Ureter (tissue), 1 donor: Measurements from ENCODE around the gene HCK. TPM values are rescaled to one million over a fixed set of nuclear protein-coding genes. Genes with fewer than 3 reads are reported as not detected.
A peak's percentile ranks its signal among the peaks of the same experiment; 100 is the strongest.

ENCODE experiments used
- DNase-seq: peaks from one replicate; pipeline ENCODE4 v3.0.0-alpha.2; 2020; ENCODE audit warnings: low spot score
- total RNA-seq: library from RNA; stranded (reverse); gene quantifications from one replicate; pipeline ENCODE4 v1.2.4, GENCODE V29; 2023
- donor health status: DM: yes; HTN: yes; CAD: no.

The HCK gene
- total RNA-seq, 1 donor from 2014 or later, result 6.1 TPM

GRCh38 chr20:32057656-32058184 lies 5.7 kb downstream of the HCK start:
- DNase-seq, result no peak

- DNase-seq, result no peak
Observed at GRCh38 chr20:32059189-32059588, 7.1 kb downstream of the HCK start.

- peak; percentile 48 for DNase-seq
Observed at GRCh38 chr20:32062776-32063170, 10.7 kb downstream of the HCK start.

- no peak for DNase-seq
Observed at GRCh38 chr20:32063695-32064094, 11.7 kb downstream of the HCK start.

- no peak for DNase-seq
Observed at GRCh38 chr20:32064667-32065066, 12.6 kb downstream of the HCK start.

- DNase-seq, result no peak
Observed at GRCh38 chr20:32067234-32067821, 15.3 kb downstream of the HCK start.

- DNase-seq, result no peak
Observed at GRCh38 chr20:32068174-32068573, 16.1 kb downstream of the HCK start.

- no peak for DNase-seq
Observed at GRCh38 chr20:32069711-32070110, 17.7 kb downstream of the HCK start.

GRCh38 chr20:32070282-32070681 lies 18.2 kb downstream of the HCK start:
- DNase-seq, result no peak

GRCh38 chr20:32070690-32071213 lies 18.7 kb downstream of the HCK start:
- no peak for DNase-seq

GRCh38 chr20:32071395-32072167 lies 19.5 kb downstream of the HCK start:
- DNase-seq, result no peak

GRCh38 chr20:32072168-32072750 lies 20.2 kb downstream of the HCK start:
- DNase-seq, result no peak

- DNase-seq, result no peak
Observed at GRCh38 chr20:32075534-32075933, 23.5 kb downstream of the HCK start.

- DNase-seq, result no peak
Observed at GRCh38 chr20:32077190-32077589, 25.1 kb downstream of the HCK start.

- no peak for DNase-seq
Observed at GRCh38 chr20:32078322-32078721, 26.3 kb downstream of the HCK start.

GRCh38 chr20:32078791-32079190 lies 26.7 kb downstream of the HCK start:
- no peak for DNase-seq

GRCh38 chr20:32079655-32080109 lies 27.6 kb downstream of the HCK start:
- DNase-seq, result no peak

GRCh38 chr20:32080783-32081182 lies 28.7 kb downstream of the HCK start:
- no peak for DNase-seq

GRCh38 chr20:32083469-32083868 lies 31.4 kb downstream of the HCK start:
- no peak for DNase-seq

- DNase-seq, result no peak
Observed at GRCh38 chr20:32087070-32087469, 35.0 kb downstream of the HCK start.

- no peak for DNase-seq
Observed at GRCh38 chr20:32088759-32089158, 36.7 kb downstream of the HCK start.

GRCh38 chr20:32089637-32090362 lies 37.8 kb downstream of the HCK start:
- no peak for DNase-seq
